Sigmoid colon (tissue), 7 donors: Measurements from ENCODE around the gene SLC9A8. TPM values are rescaled to one million over a fixed set of nuclear protein-coding genes. Genes with fewer than 3 reads are reported as not detected.

Experiments used
- DNase-seq: peaks from one replicate; pipeline ENCODE4 v3.0.0-alpha.2; 2019
- H3K27ac ChIP-seq, 4 donors: fragments of 200-600 bp; sonication (generic); one replicate each; pipeline ENCODE4 v1.5.1; 2016 to 2019; ENCODE audit warnings: mild to moderate bottlenecking in 1 of 4
- H3K27me3 ChIP-seq, 3 donors: fragments of 200-600 bp; sonication (generic); one replicate each; pipeline ENCODE4 v1.5.1; 2019; ENCODE audit warnings: mild to moderate bottlenecking in 1 of 3
- H3K36me3 ChIP-seq, 4 donors: fragments of 200-600 bp; sonication (generic); one replicate each; pipeline ENCODE4 v1.5.1; 2016 to 2019
- H3K4me1 ChIP-seq, 4 donors: fragments of 200-600 bp; sonication (generic); one replicate each; pipeline ENCODE4 v1.5.1; 2017 to 2019
- H3K4me3 ChIP-seq, 4 donors: fragments of 200-600 bp; sonication (generic); one replicate each; pipeline ENCODE4 v1.5.1; 2017 to 2019; ENCODE audit warnings: mild to moderate bottlenecking in 2 of 4, moderate library complexity in 1 of 4
- H3K9me3 ChIP-seq, 4 donors: fragments of 200-600 bp in 3 of 4; sonication (generic) in 3 of 4; one replicate each; pipeline versions ENCODE4 v1.5.1 to v1.6.1; 2013 to 2019
- EP300 ChIP-seq, 4 donors: sonication (generic); formaldehyde crosslinking; IDR thresholded peaks; one replicate each; pipeline ENCODE4 v1.6.1; 2017; ENCODE audit warnings: antibody characterized with exemption in 4 of 4
- POLR2A ChIP-seq, 2 donors: fragments of 450-650 bp; IDR thresholded peaks; one replicate each; pipeline ENCODE4 v1.6.1; 2016; ENCODE audit warnings: antibody characterized with exemption in 2 of 2, mild to moderate bottlenecking in 2 of 2, moderate library complexity in 2 of 2
- POLR2AphosphoS5 ChIP-seq, 4 donors: sonication (generic); formaldehyde crosslinking; IDR thresholded peaks; one replicate each; pipeline ENCODE4 v1.6.1; 2017; ENCODE audit warnings: antibody characterized with exemption in 4 of 4
- WGBS, 2 donors: extraction: QIAGEN DNeasy Blood & Tissue Kit; methylation state at CpG; one replicate each; pipeline ENCODE4 v1.1.7; 2013; 5-methylcytosine and 5-hydroxymethylcytosine counted together
- intact Hi-C: fragments of 100-400 bp; cut with DNase I; formaldehyde crosslinking; loops from one replicate; pipeline ENCODE4 v1.15.1; 2023
- polyA plus RNA-seq, 3 donors: library from polyadenylated mRNA; stranded (reverse); fragments of 200-250 nt; gene quantifications; one replicate each; pipeline ENCODE4 v1.2.3, GENCODE V29; 2013
- total RNA-seq, 4 donors: library from RNA; depleted of rRNA; stranded (reverse); fragments of >200 nt; gene quantifications; one replicate each; pipeline ENCODE4 v1.1.0, GENCODE V29; 2016
- TF ChIP-seq, protein P1 (sequence below), 4 experiments: fragments of 450-650 bp in 3 of 4; fragments of 200-600 bp in 1 of 4; IDR thresholded peaks; one replicate each; pipeline ENCODE4 v1.5.1; 2016 to 2019; ENCODE audit warnings: antibody characterized with exemption in 4 of 4, mild to moderate bottlenecking in 3 of 4, moderate library complexity in 2 of 4
- donor health status: healthy with polysubstance abuse.
- donor health status: Bipolar disorder and iron deficiency.
- donor health status: healthy.

SLC9A8 gene
- total and polyA plus RNA-seq, 7 donors, result 1.8 to 14.7 (median 5.7) TPM

- no peak for TF ChIP-seq POLR2A (IDR thresholded peaks at IDR 0.05)
- TF ChIP-seq, protein P1, sequence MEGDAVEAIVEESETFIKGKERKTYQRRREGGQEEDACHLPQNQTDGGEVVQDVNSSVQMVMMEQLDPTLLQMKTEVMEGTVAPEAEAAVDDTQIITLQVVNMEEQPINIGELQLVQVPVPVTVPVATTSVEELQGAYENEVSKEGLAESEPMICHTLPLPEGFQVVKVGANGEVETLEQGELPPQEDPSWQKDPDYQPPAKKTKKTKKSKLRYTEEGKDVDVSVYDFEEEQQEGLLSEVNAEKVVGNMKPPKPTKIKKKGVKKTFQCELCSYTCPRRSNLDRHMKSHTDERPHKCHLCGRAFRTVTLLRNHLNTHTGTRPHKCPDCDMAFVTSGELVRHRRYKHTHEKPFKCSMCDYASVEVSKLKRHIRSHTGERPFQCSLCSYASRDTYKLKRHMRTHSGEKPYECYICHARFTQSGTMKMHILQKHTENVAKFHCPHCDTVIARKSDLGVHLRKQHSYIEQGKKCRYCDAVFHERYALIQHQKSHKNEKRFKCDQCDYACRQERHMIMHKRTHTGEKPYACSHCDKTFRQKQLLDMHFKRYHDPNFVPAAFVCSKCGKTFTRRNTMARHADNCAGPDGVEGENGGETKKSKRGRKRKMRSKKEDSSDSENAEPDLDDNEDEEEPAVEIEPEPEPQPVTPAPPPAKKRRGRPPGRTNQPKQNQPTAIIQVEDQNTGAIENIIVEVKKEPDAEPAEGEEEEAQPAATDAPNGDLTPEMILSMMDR (IDR thresholded peaks at IDR 0.05), result no peak
- no peak for TF ChIP-seq POLR2AphosphoS5 (IDR thresholded peaks at IDR 0.05)
- TF ChIP-seq EP300 (IDR thresholded peaks at IDR 0.05), result no peak
- H3K9me3 ChIP-seq, result no peaks in the 10 kb centered on the region
- H3K27me3 ChIP-seq, result no peaks in the 10 kb centered on the region
- H3K4me3 ChIP-seq, result no peak overlapping the region
- no peak overlapping the region for H3K27ac ChIP-seq
- peaks cover 0 to 24% (median 18%) of the 10 kb centered on the region in 4 donors for H3K4me1 ChIP-seq
- peaks cover 0 to 49% (median 8%) of the 10 kb centered on the region in 4 donors for H3K36me3 ChIP-seq
- no peak for DNase-seq
- intact Hi-C loops, result no loop called here
- WGBS, 2 donors, result 97 to 99% methylated on average over 1 of the region's 1 CpG
Measured at GRCh38 chr20:49878977-49879376, 66.3 kb downstream of the SLC9A8 start.

GRCh38 chr20:49880177-49880576 is 67.5 kb downstream of the SLC9A8 start:
- no peak for TF ChIP-seq POLR2AphosphoS5 (IDR thresholded peaks at IDR 0.05)
- no peak for TF ChIP-seq EP300 (IDR thresholded peaks at IDR 0.05)
- no peak for TF ChIP-seq POLR2A (IDR thresholded peaks at IDR 0.05)
- TF ChIP-seq, protein P1 (IDR thresholded peaks at IDR 0.05), result no peak
- Histone ChIP-seq H3K4me3 (no peak overlapping the region), H3K9me3 (no peaks in the 10 kb centered on the region), H3K27ac (no peak overlapping the region), H3K27me3 (no peaks in the 10 kb centered on the region), H3K4me1 (peaks cover 0 to 24% (median 18%) of the 10 kb centered on the region in 4 donors), H3K36me3 (peaks cover 7 to 54% (median 13%) of the 10 kb centered on the region in 4 donors)
- no peak for DNase-seq
- intact Hi-C loops, result no loop called here
- WGBS, 2 donors, result 66 to 77% methylated on average over 3 of the region's 3 CpGs

- Histone ChIP-seq H3K27me3 (no peaks in the 10 kb centered on the region), H3K27ac (no peak overlapping the region)
- intact Hi-C loops, result no loop called here
Measured at GRCh38 chr20:49880724-49881445, 68.3 kb downstream of the SLC9A8 start.

GRCh38 chr20:49882171-49882970 is 69.7 kb downstream of the SLC9A8 start:
- no peak for DNase-seq
- peaks cover 11 to 57% (median 13%) of the 10 kb centered on the region in 4 donors for H3K36me3 ChIP-seq
- 93 to 94% methylated on average over 29 of the region's 29 CpGs for WGBS, 2 donors

More at GRCh38 chr20:49880724-49881445, 68.3 kb downstream of the SLC9A8 start:
- 91 to 92% methylated on average over 15 of the region's 15 CpGs for WGBS, 2 donors
- H3K4me3 ChIP-seq, result no peak overlapping the region
- peaks cover 11 to 57% (median 13%) of the 10 kb centered on the region in 4 donors for H3K36me3 ChIP-seq
- DNase-seq, result no peak
- no peak for TF ChIP-seq EP300 (IDR thresholded peaks at IDR 0.05)
- no peak for TF ChIP-seq POLR2A (IDR thresholded peaks at IDR 0.05)
- TF ChIP-seq, protein P1 (IDR thresholded peaks at IDR 0.05), result no peak
- no peak for TF ChIP-seq POLR2AphosphoS5 (IDR thresholded peaks at IDR 0.05)
- H3K4me1 ChIP-seq, result peaks cover 0 to 24% (median 16%) of the 10 kb centered on the region in 4 donors
- H3K9me3 ChIP-seq, result no peaks in the 10 kb centered on the region

More at GRCh38 chr20:49882171-49882970, 69.7 kb downstream of the SLC9A8 start:
- no peak overlapping the region for H3K27ac ChIP-seq
- no peak for TF ChIP-seq EP300 (IDR thresholded peaks at IDR 0.05)
- TF ChIP-seq, protein P1 (IDR thresholded peaks at IDR 0.05), result no peak
- no peak for TF ChIP-seq POLR2AphosphoS5 (IDR thresholded peaks at IDR 0.05)
- TF ChIP-seq POLR2A (IDR thresholded peaks at IDR 0.05), result no peak
- H3K4me1 ChIP-seq, result peaks cover 0 to 14% (median 6%) of the 10 kb centered on the region in 4 donors
- no peaks in the 10 kb centered on the region for H3K27me3 ChIP-seq
- intact Hi-C loops, result no loop called here
- H3K4me3 ChIP-seq, result no peak overlapping the region
- no peaks in the 10 kb centered on the region for H3K9me3 ChIP-seq
